ENCODE measurements around the gene TMEM259.
A peak's percentile ranks its signal among the peaks of the same experiment; 100 is the strongest.

Gene TMEM259

DNA sequence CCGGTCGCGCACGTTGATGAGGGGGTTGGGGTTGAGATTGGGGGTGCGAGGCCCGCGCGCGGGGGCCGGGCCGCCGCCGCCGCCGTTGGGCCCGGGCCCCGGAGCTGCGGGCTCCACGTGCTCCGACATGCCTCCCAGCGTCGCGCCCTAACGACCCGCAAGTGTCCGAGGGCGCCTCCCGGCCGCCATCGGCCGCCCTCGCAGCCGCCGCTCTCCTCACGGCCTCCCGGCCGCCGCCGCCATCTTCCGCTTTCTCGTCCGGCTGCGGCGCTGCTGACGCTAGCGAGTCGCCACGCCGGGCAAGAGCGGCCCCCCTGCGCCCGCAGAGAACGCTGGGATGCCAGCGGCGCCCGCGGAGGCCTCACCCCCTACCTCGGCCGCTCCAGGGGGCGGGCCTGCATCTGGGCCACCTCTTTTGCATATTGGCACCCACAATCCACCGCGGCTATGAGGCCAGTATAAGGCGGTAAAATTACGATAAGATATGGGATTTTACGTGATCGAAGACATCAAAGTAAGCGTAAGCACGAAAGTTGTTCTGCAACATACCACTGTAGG, at the start of gene TMEM259:
Gene TMEM259 (minus strand): TSS at position 256 of the 558 bp plus-strand sequence. CDS start 127 bp downstream, at position 129.
- DNase-seq: peak; percentile 99

DNA sequence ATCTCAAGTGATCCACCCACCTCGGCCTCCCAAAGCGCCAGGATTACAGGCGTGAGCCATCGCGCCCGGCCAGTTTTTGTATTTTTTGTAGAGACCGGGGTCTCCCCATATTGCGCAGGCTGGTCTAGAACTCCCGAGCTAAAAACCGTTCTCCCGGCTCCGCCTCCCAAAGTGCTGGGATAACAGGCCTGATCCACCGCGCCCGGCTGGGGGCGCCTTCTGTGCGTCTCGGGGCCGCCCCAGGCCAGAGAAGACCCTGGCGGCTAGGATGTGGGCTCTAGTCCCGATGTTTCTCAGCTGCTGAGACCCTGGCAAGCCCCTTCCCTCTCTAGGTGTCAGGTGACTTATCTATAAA, 49.6 kb upstream of the TMEM259 start:
- no peak for DNase-seq

DNA sequence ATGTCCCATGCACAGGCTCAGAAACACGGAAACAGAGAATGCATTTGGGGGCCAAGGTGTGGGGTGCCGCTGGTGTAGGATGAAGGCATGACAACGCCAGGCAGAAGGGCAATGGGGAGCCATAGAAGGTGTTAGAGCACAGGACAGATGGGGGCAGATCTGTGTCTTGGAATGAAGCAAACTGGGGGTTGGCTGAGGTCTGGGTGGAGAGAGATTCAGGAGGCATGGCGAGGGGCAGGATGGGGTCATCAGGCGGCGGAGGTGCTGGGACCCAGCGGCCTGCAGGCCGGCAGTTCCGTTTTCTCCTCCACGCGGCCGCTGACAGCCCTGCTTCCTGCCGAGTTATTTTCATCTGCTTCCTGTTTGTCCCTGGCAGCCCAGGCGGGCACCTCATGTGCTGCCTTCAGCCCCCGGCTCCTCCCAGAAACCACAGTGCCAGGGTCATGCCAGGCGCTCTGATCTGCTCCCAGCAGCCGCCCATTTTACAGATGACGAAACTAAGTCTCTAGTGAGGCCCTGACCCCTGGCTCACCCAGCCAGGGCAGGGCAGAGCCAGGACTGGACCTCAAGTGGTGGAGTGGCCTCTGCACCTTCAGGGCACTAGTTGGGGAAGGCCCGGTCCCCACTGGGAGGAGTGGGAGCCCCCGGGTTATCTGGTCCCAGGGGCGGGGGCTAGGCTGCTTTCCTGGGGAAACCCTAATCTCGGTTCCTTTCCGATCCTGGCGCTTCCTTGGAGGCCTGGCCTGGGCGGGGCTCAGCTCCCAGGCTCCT, 48.3 kb upstream of the TMEM259 start:
- DNase-seq: peak; percentile 95

DNA sequence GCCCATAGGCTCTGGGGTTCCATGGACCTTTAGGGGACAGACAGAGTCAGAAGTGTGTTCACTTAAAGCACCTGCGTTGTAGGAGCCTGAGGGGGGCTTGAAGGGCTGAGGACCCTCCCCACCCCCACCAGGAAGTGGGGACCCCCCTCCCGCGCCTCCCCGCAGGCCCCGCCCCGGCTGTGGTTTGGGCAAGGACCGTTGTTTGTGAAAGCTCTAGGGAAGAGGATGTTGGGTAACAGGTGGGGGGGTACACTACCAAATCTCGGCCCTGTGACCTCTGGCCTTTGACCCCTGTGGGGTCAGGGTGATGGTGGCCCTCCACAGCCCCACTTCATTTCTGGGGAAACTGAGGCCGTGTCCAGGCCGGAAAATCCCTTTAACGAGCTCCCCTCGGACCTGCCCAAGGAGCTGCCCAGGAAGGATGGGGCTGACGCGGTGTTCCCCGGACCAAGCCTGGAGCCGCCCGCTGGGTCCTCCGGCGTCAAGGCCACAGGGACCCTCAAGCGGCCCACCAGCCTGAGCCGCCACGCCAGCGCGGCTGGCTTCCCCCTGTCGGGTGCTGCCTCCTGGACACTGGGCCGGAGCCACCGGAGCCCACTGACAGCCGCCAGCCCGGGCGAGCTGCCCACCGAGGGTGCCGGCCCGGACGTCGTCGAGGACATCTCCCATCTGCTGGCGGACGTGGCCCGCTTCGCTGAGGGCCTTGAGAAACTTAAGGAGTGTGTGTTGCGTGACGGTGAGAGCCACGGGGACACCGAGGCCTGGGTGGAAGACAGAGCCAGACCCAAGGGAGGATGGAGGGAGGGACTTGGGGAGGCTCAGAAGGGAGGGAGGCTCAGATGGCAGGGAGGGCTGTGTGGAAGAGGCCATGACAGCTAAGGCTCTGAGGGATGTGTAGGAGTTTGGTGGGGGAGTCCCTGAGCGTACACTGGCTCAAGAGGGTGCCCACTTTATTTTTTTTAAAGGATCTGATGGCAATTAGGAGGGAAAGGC, 47.4 kb upstream of the TMEM259 start:
- DNase-seq: peak; percentile 76

DNA sequence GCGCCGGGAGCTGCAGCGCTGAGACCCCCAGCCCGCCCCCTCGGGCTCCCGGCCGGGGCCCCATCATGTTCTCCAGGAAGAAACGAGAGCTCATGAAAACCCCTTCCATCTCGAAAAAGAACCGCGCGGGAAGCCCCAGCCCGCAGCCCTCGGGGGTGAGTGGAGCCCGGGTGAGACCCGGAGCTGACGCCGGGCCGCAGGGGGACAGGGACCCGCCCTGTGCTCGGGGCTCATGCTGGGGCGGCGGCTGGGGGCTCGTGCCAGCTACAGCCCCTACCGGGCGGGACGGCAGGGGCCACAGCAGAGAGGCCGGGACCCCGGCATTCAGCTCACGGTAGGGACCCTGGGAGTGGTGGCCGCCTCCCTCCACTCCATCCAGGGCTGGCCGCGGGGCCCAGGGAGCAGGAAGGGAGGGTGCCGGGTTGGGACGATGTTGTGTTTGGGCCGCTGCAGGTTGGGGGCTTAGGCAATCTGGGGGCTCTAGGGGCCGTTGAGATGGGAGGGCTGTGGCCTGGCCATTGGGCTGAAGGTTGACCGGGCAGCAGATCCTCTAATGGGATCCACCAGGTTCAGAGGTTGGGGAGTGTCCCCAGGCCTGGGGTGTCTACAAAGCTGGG, 46.5 kb upstream of the TMEM259 start:
- peak; percentile 51 for DNase-seq

DNA sequence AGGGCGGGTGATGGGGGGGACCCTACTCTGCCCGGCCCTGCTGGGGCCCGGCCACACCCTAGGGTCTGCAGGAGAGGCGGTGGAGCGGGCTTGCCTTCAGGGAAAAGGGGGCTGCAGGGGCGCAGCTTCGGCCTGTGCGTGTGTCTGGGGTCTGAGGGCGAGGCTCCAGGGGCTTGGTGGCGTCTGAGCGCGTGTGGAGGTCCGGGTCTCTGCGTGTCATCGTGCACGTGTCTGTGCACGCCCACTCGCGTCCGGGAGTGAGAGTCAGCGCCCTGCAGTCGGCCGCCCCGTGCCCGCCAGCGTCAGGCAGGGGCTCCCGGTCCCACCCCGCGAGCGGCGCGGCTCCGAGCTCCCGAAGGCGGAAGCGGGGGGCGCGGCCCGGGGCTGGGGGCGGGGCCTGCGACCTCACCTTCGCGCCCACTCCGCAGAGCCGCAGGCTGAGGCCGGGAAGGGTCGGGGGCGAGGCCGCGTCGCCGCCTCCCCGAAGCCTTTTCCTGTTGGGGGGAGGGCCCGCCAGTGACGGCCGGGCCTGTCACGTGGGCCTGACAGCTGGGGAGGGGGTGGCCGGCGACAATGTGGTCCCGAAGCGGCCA, 45.9 kb upstream of the TMEM259 start, which contains the start of gene ARHGAP45:
Gene ARHGAP45 (plus strand): TSS at position 420 of the 593 bp plus-strand sequence. CDS start 239 bp downstream, outside the sequence.
- DNase-seq: peak; percentile 66

DNA sequence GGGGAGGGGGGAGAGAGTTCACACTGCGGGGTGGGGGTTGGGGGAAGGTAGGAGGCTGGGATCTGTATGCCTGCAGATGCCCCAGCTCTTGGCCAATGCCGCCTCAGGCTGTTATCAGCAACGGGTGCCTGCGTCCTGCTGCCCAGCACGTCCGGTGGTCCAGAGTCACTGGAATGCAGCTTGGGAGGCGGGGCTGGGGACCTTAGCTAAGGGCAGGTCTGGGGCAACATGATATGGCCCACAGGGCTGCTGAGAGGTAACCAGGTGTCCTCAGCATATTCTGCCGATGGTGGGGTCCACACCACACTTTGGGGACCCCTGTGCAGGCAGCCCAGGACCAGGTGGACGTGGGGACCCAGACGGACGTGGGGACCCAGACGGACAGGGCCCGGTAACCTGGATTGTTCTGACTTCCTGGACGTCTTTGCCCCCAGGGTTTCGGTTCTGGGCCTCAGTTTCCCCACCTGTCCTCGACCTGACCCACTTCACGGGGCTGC, 45.4 kb upstream of the TMEM259 start:
- DNase-seq: peak; percentile 54

DNA sequence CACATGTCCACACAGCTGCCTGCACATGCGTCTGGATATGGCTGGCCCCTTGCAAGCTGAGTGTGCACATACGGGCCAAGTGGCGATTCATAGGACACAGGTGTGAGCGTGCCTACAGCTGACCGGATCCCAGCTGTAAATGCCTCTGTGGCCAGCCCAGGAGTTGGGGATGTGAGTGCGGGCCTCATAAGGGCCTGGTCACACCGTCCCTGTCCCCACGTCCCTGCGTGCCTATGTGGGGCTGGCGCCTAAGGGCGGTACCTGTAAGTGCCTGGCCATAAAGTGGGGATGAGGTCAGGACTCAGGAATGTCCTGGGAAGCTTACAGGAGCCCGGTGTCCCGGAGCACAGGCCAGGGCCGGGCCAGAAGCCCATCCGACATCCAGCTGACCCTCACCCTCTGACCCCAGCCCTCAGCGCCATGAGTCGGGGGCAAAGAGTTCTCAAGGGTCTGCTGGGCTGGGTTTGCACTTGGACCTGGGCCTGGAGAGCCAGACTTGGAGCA, 44.7 kb upstream of the TMEM259 start:
- no peak for DNase-seq

DNA sequence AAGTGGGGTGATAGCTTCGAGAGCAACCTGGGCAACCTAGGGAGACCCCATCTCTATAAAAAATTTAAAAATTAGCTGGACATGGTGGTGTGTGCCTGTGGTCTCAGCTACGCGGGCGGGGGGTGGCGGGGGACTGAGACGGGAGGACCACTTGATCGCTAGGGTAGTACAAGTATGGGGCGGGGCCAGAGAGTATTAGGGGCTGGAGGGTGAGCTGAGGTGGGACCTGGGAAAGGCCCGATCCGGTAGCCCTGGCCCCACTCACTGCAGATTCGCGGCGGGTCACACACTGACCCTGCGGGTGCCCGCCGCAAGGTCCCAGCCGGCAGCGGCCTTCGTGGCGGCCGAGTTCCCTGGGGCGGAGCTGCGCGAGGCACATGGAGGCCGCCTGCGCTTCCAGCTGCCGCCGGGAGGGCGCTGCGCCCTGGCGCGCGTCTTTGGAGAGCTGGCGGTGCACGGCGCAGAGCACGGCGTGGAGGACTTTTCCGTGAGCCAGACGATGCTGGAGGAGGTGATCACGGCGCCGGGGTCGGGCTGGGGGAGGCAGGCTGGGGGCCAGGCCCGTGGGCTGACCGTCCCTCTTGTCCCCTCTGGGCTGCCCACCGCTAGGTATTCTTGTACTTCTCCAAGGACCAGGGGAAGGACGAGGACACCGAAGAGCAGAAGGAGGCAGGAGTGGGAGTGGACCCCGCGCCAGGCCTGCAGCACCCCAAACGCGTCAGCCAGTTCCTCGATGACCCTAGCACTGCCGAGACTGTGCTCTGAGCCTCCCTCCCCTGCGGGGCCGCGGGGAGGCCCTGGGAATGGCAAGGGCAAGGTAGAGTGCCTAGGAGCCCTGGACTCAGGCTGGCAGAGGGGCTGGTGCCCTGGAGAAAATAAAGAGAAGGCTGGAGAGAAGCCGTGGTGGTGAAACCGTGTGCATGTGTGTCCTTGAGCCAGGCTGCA, 44.0 kb upstream of the TMEM259 start:
- DNase-seq: peak; percentile 84

DNA sequence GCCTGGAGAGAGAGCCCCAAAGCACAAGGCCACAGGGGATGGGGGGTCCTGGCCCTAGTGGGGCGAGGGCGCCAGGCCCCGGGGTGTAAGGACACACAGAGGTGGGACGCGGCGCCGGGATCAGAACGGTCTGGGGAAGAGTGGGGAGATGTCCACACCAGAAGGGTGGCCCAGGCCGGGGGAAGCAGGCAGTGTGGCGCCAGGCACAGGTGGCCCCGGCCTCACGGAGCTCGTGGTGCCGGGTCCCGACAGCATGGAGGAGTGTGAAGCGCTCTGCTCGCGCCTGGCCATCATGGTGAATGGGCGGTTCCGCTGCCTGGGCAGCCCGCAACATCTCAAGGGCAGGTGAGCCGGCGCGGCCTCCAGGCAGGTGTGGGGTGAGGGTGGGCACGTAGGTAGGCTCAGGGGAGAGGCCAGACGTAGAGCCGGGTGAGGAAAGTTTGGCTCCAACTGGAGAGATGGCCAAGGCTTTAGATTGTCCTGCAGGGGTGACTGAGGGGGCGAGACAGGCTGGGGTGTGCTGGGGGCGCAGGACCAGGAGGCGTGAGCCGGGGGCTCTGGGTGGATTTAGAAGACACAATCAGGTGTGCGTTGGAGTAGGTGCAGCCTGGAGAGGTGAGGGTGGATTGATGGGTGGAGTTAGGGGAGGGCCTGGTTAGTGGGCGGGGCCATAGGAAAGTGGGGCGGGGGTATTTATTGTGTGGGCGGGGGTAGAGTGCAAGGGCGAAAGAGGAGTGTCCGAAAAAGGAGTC, 43.2 kb upstream of the TMEM259 start:
- no peak for DNase-seq

DNA sequence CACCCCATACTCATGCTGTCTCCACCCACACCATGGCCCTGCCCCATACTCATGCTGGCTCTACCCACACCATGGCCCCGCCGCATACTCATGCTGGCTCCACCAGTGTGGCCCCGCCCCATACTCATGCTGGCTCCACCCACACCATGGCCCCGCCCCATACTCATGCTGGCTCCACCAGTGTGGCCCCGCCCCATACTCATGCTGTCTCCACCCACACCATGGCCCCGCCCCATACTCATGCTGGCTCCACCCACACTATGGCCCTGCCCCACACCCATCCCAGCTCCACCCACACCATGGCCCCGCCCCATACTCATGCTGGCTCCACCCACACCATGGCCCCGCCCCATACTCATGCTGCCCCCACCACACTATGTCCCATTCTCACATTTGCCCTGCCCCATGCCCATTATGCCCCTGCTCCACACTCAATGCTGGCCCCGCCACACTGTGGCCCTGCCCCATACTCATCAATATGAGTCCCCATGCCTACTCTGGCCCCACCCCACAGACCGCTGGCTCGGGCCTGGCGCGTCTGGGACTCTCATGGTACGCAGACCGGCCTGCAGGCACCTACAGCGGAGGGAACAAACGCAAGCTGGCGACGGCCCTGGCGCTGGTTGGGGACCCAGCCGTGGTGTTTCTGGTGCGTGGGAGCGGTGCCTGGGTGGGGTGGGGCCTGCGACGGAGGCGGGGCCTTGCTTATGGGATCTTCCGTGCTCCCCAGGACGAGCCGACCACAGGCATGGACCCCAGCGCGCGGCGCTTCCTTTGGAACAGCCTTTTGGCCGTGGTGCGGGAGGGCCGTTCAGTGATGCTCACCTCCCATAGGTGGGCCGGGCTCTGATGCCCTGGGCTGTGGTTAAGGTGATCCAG, 42.3 kb upstream of the TMEM259 start:
- DNase-seq: peak; percentile 82

DNA sequence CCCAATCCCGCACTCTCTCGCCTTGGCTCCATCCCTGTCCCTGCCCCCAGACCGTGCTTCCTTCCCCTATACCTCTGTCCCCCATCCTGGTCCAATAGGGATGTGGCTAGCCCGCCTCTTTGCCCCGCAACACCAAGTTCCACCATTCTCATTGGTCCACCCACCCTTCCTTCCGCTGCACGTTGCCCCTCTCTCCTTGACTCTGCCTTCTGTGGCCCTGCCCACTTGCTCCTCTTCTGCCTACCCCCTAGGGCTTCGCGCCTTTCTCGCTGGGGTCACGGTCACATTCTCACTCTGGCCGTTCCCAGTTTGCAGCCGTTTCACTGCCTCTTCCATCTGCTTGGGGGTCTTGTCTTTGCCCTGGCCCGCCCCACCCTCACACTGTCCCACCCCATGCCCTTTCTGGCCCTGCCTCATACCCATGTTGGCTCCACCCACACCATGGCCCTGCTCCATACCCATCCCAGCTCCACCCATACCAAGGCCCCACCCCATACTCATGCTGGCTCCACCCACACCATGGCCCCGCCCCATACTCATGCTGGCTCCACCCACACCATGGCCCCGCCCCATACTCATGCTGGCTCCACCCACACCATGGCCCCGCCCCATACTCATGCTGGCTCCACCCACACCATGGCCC, 41.6 kb upstream of the TMEM259 start:
- DNase-seq: peak; percentile 76

DNA sequence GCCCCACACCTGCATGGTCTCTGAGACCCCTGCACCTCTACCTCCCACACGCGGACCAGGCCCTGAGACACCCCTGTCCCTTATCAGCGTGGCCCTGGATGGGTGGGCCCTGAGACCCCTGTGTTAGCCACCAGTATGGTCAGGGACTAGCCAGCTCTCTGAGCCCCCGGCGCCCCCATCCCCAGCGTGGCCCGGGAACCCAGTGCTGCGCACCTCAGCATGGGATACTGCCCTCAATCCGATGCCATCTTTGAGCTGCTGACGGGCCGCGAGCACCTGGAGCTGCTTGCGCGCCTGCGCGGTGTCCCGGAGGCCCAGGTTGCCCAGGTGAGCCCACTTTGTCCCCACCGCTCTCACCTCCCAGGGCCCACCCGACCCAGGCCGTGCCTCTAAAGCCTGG, 41.1 kb upstream of the TMEM259 start:
- no peak for DNase-seq

DNA sequence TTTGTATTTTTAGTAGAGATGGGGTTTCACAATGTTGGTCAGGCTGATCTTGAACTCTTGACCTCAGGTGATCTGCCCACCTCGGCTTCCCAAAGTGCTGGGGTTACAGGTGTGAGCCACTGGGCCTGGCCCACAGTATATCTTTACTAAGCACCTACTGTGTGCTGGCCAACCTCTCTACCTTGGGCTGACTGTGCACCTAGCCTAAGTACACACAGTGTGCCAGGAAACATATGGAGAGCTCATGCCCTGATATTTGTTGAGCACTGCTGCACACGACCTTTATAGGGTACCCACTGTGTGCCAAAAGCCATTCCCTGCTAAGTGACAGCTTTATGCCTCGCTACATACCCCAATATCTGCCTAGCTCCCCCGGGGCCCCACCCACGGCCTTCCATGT, 39.8 kb upstream of the TMEM259 start:
- DNase-seq: no peak

DNA sequence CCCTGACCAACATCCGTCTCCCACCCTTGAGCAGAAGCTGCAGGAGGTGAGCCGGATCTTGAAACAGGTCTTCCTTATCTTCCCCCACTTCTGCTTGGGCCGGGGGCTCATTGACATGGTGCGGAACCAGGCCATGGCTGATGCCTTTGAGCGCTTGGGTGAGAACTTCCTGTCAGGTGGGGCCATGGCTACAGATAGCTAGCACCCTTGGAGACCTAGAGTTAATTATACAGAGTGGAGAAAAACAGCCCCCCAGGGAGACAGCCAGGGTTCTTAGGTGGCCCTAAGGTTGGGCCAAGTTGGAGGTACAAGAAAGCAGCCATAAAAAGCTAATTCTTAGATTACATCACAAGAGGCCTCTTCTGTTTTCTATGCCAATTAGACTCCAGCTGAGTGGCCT, 37.2 kb upstream of the TMEM259 start:
- no peak for DNase-seq

DNA sequence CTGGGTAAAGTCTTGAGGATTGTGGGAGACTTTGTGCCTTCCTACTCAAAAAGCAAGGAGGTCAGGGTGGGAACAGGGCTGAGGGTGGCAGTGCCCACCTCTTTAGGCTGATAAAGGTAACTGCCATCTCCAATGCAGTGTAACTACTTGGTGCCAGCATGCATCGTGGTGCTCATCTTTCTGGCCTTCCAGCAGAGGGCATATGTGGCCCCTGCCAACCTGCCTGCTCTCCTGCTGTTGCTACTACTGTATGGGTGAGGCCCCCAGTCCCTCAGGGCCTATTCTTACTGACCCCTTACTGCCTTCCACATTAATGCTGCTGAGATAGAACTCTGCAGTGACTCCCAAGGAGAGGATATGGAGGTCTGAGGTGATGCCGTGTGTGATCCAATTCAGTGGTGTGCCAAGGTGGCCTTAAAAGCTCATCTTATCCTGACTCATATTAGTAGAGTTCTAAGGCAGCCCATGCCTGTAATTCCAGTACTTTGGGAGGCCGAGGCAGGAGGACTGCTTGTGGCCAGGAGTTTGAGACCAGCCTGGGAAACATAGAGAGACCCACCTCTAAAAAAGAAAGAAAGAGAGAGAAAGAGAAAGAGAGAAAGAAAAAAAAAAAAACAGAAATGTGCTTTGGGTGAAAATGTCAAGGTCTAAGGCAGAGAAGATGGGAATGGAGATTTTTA, 36.4 kb upstream of the TMEM259 start:
- peak; percentile 76 for DNase-seq

DNA sequence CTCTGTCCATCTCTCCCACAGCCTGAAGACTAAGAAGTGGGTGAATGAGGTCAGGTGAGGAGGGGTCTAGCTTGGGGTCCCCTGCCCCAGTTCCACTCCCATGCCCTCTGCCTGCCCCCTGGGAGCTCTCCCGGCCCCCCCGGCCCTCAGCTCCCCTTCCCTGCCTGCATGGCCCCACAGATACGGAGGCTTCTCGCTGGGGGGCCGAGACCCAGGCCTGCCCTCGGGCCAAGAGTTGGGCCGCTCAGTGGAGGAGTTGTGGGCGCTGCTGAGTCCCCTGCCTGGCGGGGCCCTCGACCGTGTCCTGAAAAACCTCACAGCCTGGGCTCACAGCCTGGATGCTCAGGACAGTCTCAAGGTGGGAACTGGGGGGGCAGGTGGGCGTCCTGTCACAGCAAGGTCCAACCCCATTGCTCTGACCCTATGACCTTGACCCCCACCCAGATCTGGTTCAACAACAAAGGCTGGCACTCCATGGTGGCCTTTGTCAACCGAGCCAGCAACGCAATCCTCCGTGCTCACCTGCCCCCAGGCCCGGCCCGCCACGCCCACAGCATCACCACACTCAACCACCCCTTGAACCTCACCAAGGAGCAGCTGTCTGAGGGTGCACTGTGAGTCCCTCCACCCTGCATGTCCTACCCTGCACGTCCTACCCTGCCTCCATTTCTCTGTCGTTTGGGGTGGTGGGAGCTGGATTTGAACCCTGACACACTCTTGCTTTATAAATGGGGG, 35.1 kb upstream of the TMEM259 start:
- DNase-seq: no peak
